ENCODE measurements around the gene CAVIN4.

Gene CAVIN4, protein sequence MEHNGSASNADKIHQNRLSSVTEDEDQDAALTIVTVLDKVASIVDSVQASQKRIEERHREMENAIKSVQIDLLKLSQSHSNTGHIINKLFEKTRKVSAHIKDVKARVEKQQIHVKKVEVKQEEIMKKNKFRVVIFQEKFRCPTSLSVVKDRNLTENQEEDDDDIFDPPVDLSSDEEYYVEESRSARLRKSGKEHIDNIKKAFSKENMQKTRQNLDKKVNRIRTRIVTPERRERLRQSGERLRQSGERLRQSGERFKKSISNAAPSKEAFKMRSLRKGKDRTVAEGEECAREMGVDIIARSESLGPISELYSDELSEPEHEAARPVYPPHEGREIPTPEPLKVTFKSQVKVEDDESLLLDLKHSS

DNA sequence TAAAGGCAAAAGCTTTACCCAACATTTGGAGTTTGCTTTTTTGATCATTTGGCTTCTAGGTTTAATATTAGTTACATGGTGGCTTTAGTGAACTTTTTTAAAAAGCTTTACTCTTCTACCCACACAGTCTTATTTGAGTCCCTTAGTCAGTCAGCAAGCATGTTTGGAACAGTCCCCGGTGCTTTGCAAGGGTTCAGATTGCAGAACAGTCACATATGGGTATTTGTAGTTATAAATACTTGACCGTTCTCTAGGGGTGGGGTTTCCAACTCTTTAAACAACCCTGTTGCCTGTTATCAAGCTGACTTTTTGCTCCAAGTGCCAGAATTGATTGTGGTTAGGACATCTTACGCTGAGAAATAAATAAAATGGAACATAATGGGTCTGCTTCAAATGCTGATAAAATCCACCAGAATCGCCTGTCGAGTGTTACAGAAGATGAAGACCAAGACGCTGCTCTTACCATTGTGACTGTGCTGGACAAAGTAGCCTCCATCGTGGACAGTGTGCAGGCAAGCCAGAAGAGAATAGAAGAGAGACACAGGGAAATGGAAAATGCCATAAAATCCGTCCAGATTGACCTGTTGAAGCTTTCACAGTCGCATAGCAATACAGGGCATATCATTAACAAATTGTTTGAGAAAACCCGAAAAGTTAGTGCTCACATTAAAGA lies at the start of gene CAVIN4:
TSS of gene CAVIN4 (plus strand) at position 304 of the 673 bp plus-strand sequence. CDS start at position 369, 65 bp downstream.
- DNase-seq (ENCODE audit: low spot score): peak; percentile 34

DNA sequence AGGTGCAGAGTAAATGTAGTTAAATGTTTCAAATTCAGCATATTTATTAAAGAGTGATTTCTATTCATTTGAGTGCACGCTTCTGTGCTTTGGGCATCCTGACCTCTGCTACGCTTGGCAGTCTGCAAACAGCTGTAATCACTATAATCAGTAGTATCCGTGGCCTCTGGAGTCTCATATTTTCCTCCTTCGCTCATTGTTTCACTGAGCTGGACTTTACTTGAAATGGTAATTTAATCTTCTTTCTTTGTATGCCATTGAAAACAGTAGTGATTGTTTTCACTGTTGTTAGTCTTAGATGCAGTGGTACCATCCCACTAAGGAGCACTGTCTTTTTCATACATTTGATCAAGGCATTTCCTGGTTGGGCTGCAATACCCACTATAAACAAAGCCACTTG lies 43.5 kb upstream of the CAVIN4 start:
- no peak for DNase-seq (ENCODE audit: low spot score)

DNA sequence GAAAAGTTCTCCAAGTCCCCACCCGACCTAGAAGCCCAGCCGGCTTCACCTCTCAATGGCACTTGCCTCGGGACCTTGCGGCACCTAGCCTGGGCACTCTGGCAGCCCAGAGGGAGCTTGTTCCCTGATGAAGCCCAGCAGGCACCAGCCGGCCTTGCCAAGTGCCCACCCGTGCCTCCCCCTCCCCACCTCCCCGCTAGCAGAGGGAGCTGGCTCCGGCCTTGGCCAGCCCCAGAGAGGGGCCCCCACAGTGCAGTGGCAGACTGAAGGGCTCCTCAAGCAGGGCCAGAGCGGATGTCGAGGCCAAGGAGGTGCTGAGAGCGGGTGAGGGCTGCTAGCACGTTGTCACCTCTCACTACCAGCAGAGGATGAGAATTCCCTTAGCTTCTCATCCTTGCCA lies 37.6 kb upstream of the CAVIN4 start:
- DNase-seq (ENCODE audit: low spot score): no peak

DNA sequence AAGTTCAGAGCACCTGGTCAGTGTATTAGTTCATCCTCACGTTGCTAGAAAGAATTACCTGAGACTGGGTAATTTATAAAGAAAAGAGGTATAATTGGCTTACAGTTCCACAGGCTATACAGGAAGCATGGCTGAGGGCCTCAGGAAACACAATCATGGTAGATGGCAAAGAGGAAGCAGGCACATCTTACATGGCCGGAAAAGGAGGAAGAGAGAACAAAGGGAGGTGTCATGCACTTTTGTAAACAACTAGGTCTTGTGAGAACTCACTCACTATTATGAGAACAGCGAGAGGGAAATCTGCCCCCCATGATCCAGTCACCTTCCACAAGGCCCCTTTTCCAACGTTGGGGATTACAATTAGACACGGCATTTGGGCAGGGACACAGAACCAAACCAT lies 28.8 kb upstream of the CAVIN4 start:
- no peak for DNase-seq (ENCODE audit: low spot score)

DNA sequence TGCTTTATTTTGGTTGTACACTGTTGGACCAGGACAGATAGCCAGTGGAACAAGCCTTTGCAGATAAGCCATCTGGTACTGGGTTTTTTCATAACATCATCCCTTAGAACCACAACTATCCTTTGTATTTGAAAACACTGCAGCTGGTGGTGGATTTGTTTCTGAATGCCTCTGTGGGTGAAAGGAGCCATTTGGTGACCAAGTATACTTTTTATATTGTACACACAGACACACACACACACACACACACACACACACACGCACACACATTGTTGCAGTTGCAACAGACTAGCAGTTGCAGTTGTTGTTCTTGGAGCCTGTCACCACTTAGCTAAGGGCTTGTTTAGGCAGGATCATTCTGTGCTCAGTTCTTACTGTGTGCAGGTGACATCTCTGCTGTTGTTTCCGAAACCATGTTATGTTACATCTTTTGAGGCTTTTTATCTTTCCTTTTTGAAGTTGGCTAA lies 22.9 kb upstream of the CAVIN4 start:
- DNase-seq (ENCODE audit: low spot score): no peak

DNA sequence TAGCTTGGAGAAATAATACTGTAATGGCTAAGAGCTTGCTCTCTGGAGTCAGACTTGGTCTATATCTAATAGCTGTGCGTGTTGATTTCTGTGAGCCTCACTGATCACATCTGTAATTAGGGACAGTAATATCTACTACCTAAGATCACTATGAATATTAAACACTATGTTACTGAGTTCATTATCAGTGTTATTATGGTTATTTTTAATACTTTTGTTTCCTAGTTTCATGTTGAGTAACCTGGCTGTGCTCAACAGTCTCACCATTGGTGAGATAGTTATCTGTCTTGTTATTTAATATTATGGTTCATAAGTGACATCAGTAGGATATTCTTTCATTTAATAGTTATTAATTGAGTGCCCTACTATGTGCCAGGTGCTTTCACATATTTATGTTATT lies 22.4 kb upstream of the CAVIN4 start:
- DNase-seq (ENCODE audit: low spot score): no peak

DNA sequence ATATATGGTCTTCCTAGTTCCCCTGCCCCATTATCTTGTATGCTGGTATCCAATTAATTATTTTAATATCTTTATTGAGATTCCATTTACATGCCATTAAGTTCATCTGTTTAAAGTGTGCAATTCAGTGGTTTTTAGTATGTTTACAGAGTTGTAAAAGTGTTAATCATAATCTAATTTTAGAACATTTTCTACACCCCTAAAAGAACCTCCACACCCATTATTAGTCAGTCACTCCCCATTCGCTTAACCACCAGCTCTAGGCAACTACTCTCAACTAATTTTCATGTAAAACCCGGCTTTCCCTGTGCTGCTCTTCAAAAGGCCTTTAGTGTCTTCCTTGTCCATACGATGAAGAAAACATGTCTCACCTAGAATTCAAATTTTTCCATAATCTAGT lies 20.8 kb upstream of the CAVIN4 start:
- no peak for DNase-seq (ENCODE audit: low spot score)

DNA sequence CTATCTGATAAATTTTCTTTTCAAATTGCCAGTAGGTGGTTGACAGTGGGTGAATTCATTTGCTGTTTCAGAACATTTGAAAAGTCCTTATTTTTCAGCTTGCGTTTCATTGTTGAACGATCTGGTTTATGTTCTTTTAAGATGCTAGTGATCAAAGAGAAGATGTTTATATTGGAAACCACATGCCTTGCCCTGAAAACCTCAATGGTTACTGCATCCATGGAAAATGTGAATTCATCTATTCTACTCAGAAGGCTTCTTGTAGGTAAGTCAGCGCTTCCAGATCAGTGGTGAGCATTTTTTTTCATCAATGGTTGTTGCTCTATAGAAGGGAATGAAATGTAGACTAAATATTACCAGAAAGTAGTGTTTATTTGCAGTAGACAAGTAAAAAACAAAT lies 16.6 kb upstream of the CAVIN4 start:
- DNase-seq (ENCODE audit: low spot score): no peak

DNA sequence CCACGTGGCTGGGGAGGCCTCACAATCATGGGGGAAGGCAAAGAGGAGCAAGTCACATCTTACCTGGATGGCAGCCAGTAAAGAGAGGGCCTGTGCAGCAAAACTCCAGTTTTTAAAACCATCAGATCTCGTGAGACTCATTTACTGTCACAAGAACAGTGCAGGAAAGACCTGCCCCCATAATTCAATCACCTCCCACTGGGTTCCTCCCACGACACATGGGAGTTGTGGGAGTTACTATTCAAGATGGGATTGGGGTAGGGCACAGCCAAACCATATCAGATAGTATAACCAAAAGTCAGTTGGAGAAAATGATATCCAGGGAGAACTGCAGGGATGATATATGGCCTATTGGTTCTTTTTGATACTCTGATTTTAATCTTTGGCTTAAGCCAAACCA lies 10.0 kb upstream of the CAVIN4 start:
- no peak for DNase-seq (ENCODE audit: low spot score)

DNA sequence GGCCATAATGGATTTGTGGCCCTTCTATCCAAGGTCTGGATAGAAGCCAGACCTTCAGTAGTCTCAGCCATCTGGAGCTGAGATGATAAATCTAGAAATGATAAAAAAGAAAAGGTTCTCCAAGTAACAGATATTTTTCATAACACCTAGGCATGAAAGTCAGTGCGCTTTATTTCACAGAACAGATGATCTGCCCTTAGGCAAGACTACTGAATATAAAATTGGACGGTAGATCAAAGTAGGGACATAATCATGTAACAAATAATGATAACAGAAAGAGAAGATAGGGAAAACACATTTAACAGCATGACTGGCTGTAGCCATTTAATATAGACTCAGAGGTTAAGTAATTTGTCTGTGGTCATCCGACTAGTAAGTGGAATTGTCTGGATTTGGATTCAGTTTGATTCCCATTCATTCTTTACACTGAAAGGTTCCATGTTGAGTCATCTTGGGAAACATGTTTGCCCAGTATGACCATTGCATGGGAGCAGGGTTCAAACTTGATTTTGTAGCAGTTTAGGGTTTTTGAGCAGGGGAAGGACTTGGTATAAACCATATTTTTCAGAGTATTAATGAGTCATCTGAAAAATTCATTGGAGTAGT lies 4.1 kb upstream of the CAVIN4 start:
- no peak for DNase-seq (ENCODE audit: low spot score)

DNA sequence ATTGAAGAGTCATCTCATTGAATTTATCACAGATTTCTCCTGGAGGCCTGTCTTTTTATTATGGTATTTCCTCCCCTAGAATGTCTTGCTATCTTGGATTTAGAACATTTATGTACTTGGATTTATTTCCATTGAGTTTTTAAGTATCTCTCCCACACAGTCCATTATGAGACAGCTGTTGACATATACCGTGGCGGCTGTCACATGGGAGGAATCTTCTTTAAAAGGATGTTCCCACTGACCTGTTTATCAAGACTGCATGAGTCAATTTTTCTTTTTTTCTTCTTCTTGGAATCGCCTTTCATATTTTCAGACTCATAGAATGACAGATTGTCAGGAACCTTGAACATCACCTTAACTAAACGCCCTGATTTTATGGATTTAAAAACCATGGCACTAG lies 2.9 kb upstream of the CAVIN4 start:
- DNase-seq (ENCODE audit: low spot score): no peak

DNA sequence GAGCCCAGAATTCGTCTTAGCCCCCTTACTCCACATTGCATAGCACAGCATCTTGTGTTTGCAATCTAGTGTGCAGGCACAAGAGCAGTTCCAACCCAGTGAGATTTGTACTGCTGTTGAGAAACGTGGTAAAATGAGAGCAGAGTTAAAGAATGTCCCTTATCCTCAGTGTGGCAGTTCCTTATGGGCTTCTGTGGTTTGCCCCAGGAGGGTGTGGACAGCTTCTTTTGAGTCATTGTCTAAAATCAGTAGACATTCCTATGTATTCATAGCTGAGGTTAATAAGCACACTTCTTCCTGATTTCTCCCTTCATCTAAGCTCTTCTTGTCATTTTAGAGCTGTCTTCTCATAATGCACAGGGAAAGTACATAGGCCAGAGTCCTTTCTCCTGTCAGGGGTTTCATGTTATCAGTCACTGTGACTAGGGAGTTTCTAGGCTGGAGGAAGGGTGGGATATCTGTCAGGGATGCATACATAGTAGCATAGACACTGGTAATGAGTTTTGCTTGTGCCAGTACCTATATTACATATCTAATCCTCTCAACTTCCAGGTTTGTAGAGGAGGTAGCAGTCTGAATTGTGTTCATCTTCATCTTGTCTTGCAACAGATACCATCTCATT lies 2.0 kb upstream of the CAVIN4 start:
- DNase-seq (ENCODE audit: low spot score): peak; percentile 82

DNA sequence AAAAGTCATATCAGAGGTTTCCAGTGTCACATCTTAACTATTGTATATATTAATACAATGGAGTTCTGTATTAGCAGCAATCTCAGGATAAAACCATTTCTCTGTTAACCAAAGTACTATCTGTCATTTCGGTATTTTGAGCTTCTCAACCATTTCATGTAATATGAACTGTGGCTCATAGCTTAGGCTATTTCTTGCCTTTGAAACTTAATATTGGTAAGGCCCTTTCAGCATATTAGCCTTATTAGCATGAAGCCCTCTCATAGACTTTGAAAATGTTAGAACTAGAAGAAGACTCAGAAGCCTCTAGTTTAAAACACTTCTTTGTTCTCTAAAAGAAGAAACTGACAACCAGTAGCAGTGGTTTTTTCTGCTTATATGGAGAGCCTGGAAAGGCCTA lies 731 bp downstream of the CAVIN4 start:
- DNase-seq (ENCODE audit: low spot score): no peak

DNA sequence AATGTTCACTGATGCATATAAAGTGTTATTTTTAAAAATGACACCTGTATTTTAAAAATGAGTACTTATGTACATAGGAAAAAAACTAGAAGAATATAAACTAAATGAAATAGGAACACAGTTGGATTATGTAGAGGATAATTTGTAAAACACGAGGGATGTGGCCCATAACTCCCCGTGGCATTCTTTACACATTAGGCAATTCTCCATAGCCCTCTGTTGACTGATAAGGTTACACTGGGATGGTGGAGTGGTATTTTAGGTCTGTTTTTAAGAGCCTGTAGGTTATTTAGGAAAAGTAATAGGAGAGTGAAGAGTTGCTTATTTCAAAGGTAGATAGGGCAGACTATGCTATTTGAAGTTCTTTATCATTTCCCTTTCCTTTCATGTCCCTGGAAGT lies 1.8 kb downstream of the CAVIN4 start:
- DNase-seq (ENCODE audit: low spot score): no peak

DNA sequence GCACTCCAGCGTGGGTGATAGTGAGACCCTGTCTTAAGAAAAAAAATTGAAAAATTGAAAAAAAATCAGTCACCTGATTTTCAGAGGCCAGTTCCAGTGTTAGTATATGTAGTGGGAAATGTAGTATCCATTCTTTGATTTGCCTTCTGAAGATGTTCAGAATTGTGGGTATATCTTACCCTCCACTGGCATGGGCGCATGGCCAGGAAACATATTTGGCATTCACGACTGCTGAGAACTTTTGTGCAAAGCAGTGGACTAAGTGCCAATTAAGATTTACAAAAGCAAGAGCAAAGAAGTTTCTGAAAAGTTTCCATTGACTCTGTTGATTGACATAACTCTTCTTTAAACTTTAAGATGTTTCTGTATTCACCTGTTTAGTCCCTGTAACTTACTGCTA lies 2.4 kb downstream of the CAVIN4 start:
- DNase-seq (ENCODE audit: low spot score): no peak

DNA sequence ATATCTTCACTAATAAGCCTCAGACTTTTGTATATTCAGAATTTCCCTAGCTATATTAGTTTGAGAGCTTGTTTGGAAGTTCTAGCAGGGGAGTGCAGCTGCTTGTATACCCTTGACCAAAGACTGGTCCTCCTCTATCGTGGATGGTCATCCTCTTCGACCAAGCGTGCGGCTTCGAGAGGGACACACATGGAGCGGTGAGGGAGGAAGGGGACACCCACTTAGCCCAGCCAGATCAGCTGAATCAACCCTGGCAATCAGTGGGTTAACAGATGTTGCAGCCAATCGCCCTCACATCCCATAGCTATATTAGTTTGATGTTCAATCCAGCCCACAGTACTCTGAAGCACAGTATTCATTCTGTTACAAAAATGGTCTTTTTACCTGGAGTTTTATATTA lies 3.2 kb downstream of the CAVIN4 start:
- DNase-seq (ENCODE audit: low spot score): no peak

DNA sequence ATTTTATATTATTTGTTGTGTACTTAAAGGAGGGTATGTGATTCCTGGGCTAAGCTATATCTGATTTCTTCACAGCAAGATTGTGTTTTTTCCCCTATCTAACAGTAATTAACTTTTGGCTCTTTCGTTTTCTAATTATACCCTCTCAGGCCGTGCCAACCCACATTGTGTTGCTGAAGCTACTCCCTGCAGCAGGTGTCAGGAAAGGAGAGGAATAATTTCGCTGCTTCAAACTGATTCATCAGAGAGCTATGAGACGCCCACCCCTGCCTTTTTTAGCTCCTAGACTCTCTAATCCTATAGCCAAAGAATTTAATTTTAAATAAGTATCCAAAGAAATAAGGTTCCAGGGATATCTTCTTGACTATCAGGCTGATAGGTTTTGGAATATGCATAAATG lies 3.8 kb downstream of the CAVIN4 start:
- no peak for DNase-seq (ENCODE audit: low spot score)

DNA sequence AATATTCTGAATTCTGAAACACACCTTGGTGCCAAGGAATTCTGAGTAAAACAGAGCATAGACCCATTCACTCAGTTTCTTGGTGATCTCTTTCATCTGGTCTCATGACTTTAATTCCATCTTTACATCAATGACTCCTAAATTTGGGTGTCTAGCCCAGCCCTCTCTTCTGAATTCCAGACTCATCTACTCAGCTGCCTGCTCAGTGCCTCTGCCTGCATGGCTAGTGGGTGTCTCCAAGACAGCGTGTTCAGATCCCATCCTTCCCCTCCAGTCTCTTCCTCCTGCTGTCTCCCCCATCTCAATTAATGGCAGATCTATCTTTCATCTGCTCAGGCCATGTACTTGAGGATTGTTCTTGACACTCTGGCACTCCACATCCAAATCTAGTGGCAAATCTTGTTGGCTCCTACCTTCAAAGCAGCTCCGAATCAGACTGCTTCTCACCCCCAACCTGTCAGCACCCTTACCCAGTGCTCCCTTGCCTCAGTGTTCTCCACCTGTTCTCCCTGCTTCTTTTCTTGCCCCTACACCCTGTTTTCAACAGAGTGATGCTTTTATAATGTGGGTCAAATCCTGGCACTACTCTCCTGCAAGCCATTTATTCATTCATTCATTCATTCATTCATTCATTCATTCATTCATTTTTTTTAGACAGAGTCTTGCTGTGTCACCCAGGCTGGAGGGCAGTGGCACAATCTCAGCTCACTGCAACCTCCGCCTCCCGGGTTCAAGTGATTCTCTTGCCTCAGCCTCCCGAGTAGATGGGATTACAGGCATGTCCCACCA lies 5.3 kb downstream of the CAVIN4 start:
- peak; percentile 19 for DNase-seq (ENCODE audit: low spot score)

DNA sequence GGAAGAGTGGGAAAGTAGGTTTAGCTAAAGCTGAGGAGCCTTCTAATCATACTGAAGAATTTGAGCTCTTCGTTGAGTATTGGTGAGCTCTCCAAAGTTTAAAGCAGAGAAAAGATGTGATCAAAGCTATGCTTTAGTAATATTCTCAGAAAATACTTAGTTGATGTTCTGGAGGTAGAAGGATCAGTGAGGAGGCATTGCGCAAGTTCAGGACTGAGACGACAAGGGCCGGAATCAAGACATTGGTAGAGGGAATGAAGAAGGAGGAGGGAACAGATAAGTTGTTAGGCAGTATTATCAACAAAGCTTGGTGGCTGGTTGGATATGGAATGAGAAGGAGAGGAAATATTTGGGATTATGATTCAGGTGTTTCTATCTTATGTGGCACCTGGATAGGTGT lies 7.1 kb downstream of the CAVIN4 start:
- no peak for DNase-seq (ENCODE audit: low spot score)

DNA sequence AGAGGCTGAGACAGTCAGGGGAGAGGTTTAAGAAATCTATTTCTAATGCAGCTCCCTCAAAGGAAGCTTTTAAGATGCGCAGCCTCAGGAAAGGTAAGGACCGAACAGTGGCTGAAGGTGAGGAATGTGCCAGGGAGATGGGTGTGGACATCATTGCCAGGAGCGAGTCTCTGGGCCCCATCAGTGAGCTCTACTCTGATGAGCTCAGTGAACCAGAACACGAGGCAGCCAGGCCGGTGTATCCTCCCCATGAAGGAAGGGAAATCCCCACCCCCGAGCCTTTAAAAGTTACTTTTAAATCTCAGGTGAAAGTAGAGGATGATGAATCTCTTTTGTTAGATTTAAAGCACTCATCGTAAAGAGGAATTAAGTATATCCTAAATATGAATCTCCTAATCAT lies 8.2 kb downstream of the CAVIN4 start:
- no peak for DNase-seq (ENCODE audit: low spot score)

DNA sequence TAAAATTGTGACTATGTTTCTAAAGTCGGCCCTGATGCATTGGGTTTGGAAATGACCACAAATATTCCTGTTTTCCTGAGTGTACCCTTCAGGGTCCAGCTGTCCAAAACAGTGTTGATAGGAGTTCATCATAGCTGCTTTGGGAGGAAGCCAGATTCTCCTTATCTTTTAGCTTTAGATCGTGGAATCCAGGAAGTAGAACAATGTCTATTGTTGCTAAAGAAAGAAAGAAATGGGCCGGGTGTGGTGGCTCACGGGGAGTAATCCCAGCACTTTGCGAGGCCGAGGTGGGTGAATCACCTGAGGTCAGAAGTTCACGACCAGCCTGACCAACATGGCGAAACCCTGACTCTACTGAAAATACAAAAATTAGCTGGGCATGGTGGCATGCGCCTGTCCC lies 9.5 kb downstream of the CAVIN4 start:
- no peak for DNase-seq (ENCODE audit: low spot score)

DNA sequence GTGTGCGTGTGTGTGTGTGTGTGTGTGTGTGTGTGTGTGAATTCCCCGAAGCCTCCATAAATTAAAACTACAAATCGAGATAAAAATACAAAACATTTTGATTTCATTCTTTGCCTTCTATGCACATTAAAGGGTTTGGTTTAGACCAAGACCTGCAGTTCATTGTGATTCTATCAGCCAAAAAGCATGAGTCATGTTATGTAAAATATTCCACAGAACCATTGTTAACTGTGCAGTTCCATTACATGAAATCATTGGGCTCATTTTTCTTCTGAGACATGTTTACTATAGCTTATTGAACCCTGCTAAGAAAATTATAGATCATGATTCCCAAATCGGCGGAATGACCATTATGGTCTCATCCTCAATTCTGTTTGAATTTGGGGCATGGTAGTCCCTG lies 11.7 kb downstream of the CAVIN4 start:
- peak; percentile 48 for DNase-seq (ENCODE audit: low spot score)
